Keratinocyte (primary cell): Measurements from ENCODE around the gene IRF2BP1. TPM values are rescaled to one million over a fixed set of nuclear protein-coding genes. Genes with fewer than 3 reads are reported as not detected.
A peak's percentile ranks its signal among the peaks of the same experiment; 100 is the strongest.

Source experiments
- DNase-seq: peaks from one replicate; pipeline ENCODE4 v3.0.0-alpha.2; 2011; ENCODE audit warnings: low read depth, missing footprints, low spot score
- FAIRE-seq: peaks from 2 replicates; lab custom pipeline; 2011; peaks lifted over from hg19 to GRCh38; lab: Jason Lieb, UNC
- H2AFZ ChIP-seq: 2 replicates; pipeline ENCODE4 v1.6.0; 2012; ENCODE audit warnings: low read length, control low read depth, inconsistent platforms; ENCODE audit not compliant: control insufficient read depth
- H3K27ac ChIP-seq: 2 replicates; pipeline ENCODE4 v1.5.1; 2011; ENCODE audit warnings: low read length; ENCODE audit not compliant: control insufficient read depth, insufficient read depth
- H3K27me3 ChIP-seq: 3 replicates; pipeline ENCODE4 v1.6.0; 2011; ENCODE audit warnings: low read length; ENCODE audit not compliant: control insufficient read depth, insufficient read depth; ENCODE audit errors: extremely low read depth
- H3K36me3 ChIP-seq, 2 experiments: 2 replicates in 1 of 2; 3 replicates in 1 of 2; pipeline ENCODE4 v1.5.1; 2011; ENCODE audit warnings: low read length in 2 of 2, mild to moderate bottlenecking in 1 of 2; ENCODE audit not compliant: control insufficient read depth in 2 of 2, insufficient read depth in 2 of 2; ENCODE audit errors: extremely low read depth in 1 of 2
- H3K4me1 ChIP-seq: 3 replicates; pipeline ENCODE4 v1.5.1; 2011; ENCODE audit warnings: low read length; ENCODE audit not compliant: control insufficient read depth, insufficient read depth; ENCODE audit errors: extremely low read depth
- H3K4me2 ChIP-seq: 3 replicates; pipeline ENCODE4 v1.6.0; 2011; ENCODE audit warnings: low read depth, low read length; ENCODE audit not compliant: control insufficient read depth, insufficient read depth; ENCODE audit errors: extremely low read depth
- H3K4me3 ChIP-seq, 3 experiments: fragments of 200-600 bp in 1 of 3; sonication (generic) in 1 of 3; 2 replicates in 2 of 3; 3 replicates in 1 of 3; pipeline ENCODE4 v1.5.1; 2011 to 2016; ENCODE audit warnings: low read length in 3 of 3, mild to moderate bottlenecking in 3 of 3, control low read depth in 2 of 3, inconsistent platforms in 1 of 3, low read depth in 1 of 3, mixed read lengths in 1 of 3, mixed run types in 1 of 3, moderate library complexity in 1 of 3; ENCODE audit not compliant: control insufficient read depth in 2 of 3, insufficient read depth in 2 of 3; ENCODE audit errors: extremely low read depth in 1 of 3
- H3K79me2 ChIP-seq: 2 replicates; pipeline ENCODE4 v1.6.0; 2012; ENCODE audit warnings: low read length; ENCODE audit not compliant: control insufficient read depth, insufficient read depth
- H3K9ac ChIP-seq: 3 replicates; pipeline ENCODE4 v1.6.0; 2011; ENCODE audit warnings: low read length; ENCODE audit not compliant: control insufficient read depth, insufficient read depth; ENCODE audit errors: extremely low read depth
- H3K9me1 ChIP-seq: 3 replicates; pipeline ENCODE4 v1.6.0; 2011; ENCODE audit warnings: low read length; ENCODE audit not compliant: control insufficient read depth, insufficient read depth; ENCODE audit errors: extremely low read depth
- H3K9me3 ChIP-seq: 2 replicates; pipeline ENCODE4 v1.5.1; 2012; ENCODE audit warnings: low read depth, low read length; ENCODE audit not compliant: control insufficient read depth
- H4K20me1 ChIP-seq: 3 replicates; pipeline ENCODE4 v1.6.0; 2011; ENCODE audit warnings: low read length; ENCODE audit not compliant: control insufficient read depth, insufficient read depth; ENCODE audit errors: extremely low read depth
- EZH2 ChIP-seq: IDR thresholded peaks from one replicate; pipeline ENCODE4 v1.6.1; 2012; ENCODE audit warnings: inconsistent platforms, mild to moderate bottlenecking, low read length, moderate library complexity
- dilution Hi-C: fragments of 300-500 bp; cut with MboI; formaldehyde crosslinking; loops from one replicate; pipeline ENCODE4 v1.7.0; 2020; ENCODE audit warnings: low sequenced_read_pairs; ENCODE audit not compliant: extremely low pct_ligation_motif_present
- polyA plus RNA-seq, 5 experiments: library from polyadenylated mRNA; depleted of rRNA in 3 of 5; stranded (reverse) in 3 of 5; stranded (forward) in 1 of 5; unstranded in 1 of 5; fragments of >200 nt; gene quantifications; 1 replicate in 1 of 5; 2 replicates in 3 of 5; 3 replicates in 1 of 5; pipeline versions ENCODE4 v1.2.1 to v1.2.3, GENCODE V29; 2011 to 2012; ENCODE audit warnings: missing spikeins in 2 of 5, low read depth in 1 of 5, low replicate concordance in 1 of 5
- TF ChIP-seq, protein P1 (sequence below), 3 experiments: IDR thresholded peaks in 1 of 3; conservative IDR thresholded peaks in 1 of 3; optimal IDR thresholded peaks in 1 of 3; 2 replicates in 2 of 3; 3 replicates in 1 of 3; pipeline versions ENCODE3 to v1.5.1; 2011; ENCODE audit warnings: low read length in 3 of 3, mild to moderate bottlenecking in 3 of 3, moderate library complexity in 2 of 3, control low read depth in 1 of 3, inconsistent platforms in 1 of 3; ENCODE audit not compliant: insufficient read depth in 2 of 3; ENCODE audit errors: extremely low read depth in 1 of 3

IRF2BP1 gene
- polyA plus RNA-seq, 1 donor (not counting 4 experiments of a cell fraction or from before 2014, with no cell fraction given) = 1.7 TPM

DNA sequence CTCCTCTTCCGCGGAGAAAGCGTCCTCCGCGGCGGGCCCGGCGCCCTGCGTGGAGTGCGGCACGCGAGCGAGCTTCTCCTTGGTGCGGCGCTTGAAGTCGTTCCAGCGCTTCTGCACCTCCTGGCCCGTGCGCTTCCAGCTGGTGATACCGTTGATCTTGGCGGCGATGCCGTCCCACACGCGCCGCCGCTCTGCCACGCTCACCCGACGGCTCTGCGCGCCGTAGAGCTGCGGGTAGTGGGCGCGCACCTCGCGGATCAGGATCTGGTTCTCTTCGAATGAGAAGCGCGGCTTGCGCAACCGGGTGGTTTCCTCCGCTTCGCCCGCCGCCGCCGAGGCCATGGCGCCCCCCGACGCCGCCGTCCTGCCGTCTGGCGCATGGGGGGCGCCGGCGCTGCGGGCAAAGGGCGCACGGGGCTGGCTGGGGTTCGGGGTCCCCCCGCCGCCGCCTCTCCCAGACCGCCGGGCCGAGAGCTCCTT, 15.5 kb upstream of the IRF2BP1 start:
- peak overlapping the region; percentile 60 for H2AFZ ChIP-seq
- H3K4me3 ChIP-seq = peak overlapping the region; percentile 81 to 94 (median 90)
- H3K9me3 ChIP-seq = no peaks in the 10 kb centered on the region
- peak overlapping the region; percentile 79 for H3K9ac ChIP-seq
- peaks cover 2% of the 10 kb centered on the region for H3K79me2 ChIP-seq
- no peaks in the 10 kb centered on the region for H4K20me1 ChIP-seq
- TF ChIP-seq, protein P1, sequence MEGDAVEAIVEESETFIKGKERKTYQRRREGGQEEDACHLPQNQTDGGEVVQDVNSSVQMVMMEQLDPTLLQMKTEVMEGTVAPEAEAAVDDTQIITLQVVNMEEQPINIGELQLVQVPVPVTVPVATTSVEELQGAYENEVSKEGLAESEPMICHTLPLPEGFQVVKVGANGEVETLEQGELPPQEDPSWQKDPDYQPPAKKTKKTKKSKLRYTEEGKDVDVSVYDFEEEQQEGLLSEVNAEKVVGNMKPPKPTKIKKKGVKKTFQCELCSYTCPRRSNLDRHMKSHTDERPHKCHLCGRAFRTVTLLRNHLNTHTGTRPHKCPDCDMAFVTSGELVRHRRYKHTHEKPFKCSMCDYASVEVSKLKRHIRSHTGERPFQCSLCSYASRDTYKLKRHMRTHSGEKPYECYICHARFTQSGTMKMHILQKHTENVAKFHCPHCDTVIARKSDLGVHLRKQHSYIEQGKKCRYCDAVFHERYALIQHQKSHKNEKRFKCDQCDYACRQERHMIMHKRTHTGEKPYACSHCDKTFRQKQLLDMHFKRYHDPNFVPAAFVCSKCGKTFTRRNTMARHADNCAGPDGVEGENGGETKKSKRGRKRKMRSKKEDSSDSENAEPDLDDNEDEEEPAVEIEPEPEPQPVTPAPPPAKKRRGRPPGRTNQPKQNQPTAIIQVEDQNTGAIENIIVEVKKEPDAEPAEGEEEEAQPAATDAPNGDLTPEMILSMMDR (optimal IDR thresholded peaks at IDR 0.05 in 1 of 3, IDR thresholded peaks at IDR 0.05 in 1 of 3, conservative IDR thresholded peaks at IDR 0.05 in 1 of 3; ENCODE audit: extremely low read depth in 1 of 3, insufficient read depth in 2 of 3, low read length in 3 of 3) = no peak
- no peak for TF ChIP-seq EZH2
- peaks cover 6% of the 10 kb centered on the region for H3K4me1 ChIP-seq
- H3K27me3 ChIP-seq = no peaks in the 10 kb centered on the region
- H3K27ac ChIP-seq = no peak overlapping the region
- peaks cover 6 to 7% of the 10 kb centered on the region in 2 experiments for H3K36me3 ChIP-seq
- FAIRE-seq = no peak
- DNase-seq = no peak
- dilution Hi-C loops = no loop called here
- peak overlapping the region; percentile 74 for H3K4me2 ChIP-seq
- no peaks in the 10 kb centered on the region for H3K9me1 ChIP-seq

DNA sequence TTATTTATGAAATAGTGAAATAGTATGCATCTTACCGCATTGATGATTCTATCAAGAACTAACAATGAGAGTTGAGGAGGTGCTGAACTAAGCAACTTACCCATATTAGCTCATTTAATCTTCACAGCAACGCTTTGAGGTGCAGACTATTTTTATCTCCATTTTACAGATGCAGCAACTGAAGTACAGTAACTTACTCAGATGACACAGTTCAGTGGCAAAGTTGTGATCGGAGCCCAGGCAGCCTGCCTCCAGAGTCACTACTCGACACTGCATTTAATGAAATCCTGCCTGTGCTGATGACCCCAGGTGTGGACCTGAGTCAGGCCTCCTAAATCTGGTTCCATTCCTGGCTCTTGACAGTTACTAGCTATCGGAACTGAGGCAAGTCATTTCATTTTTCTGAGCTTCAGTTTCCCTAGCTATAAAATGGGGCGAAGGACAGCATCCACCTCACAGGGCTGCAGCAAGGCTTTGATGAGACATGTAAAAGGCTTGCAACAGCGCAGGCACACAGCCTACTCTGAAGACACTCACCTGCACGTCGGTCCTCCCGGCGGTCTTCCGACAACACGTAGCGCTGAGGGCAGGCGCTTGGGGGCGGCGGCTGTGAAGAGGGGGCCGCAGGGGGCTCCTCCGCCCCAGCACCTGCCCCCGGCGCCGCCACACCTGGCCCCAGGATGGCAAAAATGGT, 14.9 kb upstream of the IRF2BP1 start:
- no peak overlapping the region for H3K27ac ChIP-seq
- FAIRE-seq = no peak
- H3K4me2 ChIP-seq = peak overlapping the region; percentile 74
- peaks cover 6% of the 10 kb centered on the region for H3K4me1 ChIP-seq
- H3K9me3 ChIP-seq = no peaks in the 10 kb centered on the region
- no peak for DNase-seq
- dilution Hi-C loops = no loop called here
- H3K79me2 ChIP-seq = peaks cover 2% of the 10 kb centered on the region
- no peaks in the 10 kb centered on the region for H4K20me1 ChIP-seq
- H3K9ac ChIP-seq = peak overlapping the region; percentile 37
- no peaks in the 10 kb centered on the region for H3K9me1 ChIP-seq
- peak overlapping the region; percentile 49 to 90 (median 81) for H3K4me3 ChIP-seq
- H2AFZ ChIP-seq = no peak overlapping the region
- H3K36me3 ChIP-seq = peaks cover 6 to 7% of the 10 kb centered on the region in 2 experiments
- no peak for TF ChIP-seq EZH2
- TF ChIP-seq, protein P1 (optimal IDR thresholded peaks at IDR 0.05 in 1 of 3, IDR thresholded peaks at IDR 0.05 in 1 of 3, conservative IDR thresholded peaks at IDR 0.05 in 1 of 3; ENCODE audit: extremely low read depth in 1 of 3, insufficient read depth in 2 of 3, low read length in 3 of 3) = no peak
- H3K27me3 ChIP-seq = no peaks in the 10 kb centered on the region
